OCI-M1 (cell line): ENCODE data around the gene BSN.

Experiments
- DNase-seq: peaks from one replicate; lab custom pipeline; 2025; lab: John Stamatoyannopoulos, UW

The BSN gene

GRCh38 chr3:49654955-49655556 is 100.8 kb downstream of the BSN start:
- DNase-seq, result no peak

GRCh38 chr3:49655731-49656285 is 101.5 kb downstream of the BSN start:
- no peak for DNase-seq

DNA sequence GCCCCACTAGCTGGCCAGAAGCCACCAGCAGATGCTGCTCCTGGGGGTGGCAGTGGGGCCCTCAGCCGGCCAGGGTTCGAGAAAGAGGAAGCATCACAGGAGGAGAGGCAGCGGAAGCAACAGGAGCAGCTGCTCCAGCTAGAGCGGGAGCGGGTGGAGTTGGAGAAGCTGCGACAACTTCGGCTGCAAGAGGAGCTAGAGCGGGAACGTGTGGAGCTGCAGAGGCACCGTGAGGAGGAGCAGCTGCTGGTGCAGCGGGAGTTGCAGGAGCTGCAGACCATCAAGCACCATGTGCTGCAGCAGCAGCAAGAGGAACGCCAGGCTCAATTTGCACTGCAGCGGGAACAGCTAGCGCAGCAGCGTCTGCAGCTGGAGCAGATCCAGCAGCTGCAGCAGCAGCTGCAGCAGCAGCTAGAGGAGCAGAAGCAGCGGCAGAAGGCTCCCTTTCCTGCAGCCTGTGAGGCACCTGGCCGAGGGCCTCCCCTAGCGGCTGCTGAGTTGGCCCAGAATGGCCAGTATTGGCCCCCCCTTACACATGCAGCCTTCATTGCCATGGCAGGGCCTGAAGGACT is 102.3 kb downstream of the BSN start:
- no peak for DNase-seq

GRCh38 chr3:49657208-49657915 is 103.1 kb downstream of the BSN start:
- DNase-seq, result no peak

- DNase-seq, result no peak
Observed at GRCh38 chr3:49658711-49659110, 104.4 kb downstream of the BSN start.

DNA sequence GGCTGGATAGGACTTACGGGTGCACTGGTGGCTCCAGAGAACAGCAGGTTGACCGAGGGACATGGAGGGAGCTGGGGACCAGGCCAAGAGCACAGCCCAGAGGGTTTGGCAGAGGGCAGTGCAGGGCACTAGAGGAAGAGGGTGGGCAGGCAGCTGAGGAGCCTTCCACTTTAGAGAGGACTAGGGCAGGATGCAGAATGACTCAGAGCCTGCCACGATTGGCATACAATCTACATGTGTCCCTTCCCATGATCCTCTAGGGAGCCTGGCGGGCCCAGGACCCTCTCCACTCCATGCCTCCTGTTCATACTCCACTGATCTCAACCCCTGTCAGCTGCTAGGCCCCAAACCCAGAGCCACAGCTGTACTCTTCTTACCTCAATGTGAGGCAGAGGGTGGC is 105.5 kb downstream of the BSN start:
- no peak for DNase-seq

DNA sequence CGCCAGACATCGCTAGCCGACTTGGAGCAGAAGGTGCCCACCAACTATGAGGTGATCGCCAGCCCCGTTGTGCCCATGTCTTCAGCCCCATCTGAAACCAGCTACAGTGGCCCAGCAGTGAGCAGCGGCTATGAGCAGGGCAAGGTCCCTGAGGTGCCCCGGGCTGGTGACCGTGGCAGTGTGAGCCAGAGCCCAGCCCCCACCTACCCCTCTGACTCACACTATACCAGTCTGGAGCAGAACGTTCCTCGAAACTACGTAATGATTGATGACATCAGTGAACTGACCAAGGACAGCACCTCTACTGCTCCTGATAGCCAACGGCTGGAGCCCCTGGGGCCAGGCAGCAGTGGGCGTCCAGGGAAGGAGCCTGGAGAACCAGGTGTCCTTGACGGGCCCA is 107.0 kb downstream of the BSN start:
- DNase-seq, result no peak

DNA sequence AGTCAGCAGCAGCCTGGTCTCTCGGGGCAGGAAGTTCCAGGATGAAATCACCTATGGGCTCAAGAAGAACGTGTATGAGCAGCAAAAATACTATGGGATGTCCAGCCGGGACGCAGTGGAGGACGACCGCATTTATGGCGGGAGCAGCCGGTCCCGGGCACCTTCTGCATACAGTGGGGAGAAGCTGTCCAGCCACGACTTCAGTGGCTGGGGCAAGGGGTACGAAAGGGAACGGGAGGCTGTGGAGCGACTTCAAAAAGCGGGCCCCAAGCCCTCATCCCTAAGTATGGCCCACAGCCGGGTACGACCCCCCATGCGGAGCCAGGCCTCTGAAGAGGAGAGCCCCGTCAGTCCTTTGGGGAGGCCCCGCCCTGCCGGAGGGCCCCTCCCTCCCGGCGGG is 107.7 kb downstream of the BSN start:
- DNase-seq, result no peak

GRCh38 chr3:49662720-49663413 is 108.6 kb downstream of the BSN start:
- DNase-seq, result no peak

DNA sequence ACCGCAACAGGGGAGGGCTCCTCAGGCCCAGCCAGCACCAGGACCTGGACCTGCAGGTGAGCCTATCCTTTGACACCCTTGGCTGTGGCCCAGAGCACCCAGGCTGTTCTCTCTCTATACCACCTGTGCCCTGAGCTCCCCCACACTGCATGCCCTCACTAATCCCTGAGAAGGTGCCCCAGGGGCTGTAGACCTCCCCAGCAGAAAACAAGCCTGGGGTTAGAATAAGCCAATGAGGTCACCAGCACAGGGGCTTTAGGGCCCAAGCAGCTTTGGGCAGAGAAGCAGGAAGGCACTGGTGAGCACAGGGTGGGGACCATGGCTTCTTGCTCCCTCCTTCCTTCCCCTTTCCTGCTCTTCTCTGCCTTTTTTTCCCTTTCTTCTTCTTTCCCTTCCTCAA is 109.6 kb downstream of the BSN start:
- DNase-seq, result no peak

DNA sequence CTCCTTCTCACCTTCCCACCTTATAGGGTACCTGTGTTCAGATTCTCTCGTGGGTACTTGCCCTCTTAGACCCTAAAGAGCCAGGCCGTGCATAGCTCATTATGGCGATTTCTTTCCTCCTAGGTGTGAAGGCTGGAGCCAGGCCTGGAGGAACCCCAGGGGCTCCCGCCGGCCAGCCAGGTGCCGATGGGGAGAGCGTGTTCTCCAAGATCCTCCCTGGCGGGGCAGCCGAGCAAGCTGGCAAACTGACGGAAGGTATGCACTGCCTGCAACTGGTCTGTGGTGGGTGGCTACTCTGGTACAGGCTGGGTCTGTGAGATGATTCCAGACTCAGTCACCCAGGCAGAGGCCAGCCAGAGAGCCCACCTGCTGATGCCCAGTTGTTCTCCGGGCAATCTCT is 110.0 kb downstream of the BSN start:
- DNase-seq, result no peak

- no peak for DNase-seq
Observed at GRCh38 chr3:49665822-49666519, 111.7 kb downstream of the BSN start.

GRCh38 chr3:49666592-49666991 is 112.3 kb downstream of the BSN start:
- no peak for DNase-seq

DNA sequence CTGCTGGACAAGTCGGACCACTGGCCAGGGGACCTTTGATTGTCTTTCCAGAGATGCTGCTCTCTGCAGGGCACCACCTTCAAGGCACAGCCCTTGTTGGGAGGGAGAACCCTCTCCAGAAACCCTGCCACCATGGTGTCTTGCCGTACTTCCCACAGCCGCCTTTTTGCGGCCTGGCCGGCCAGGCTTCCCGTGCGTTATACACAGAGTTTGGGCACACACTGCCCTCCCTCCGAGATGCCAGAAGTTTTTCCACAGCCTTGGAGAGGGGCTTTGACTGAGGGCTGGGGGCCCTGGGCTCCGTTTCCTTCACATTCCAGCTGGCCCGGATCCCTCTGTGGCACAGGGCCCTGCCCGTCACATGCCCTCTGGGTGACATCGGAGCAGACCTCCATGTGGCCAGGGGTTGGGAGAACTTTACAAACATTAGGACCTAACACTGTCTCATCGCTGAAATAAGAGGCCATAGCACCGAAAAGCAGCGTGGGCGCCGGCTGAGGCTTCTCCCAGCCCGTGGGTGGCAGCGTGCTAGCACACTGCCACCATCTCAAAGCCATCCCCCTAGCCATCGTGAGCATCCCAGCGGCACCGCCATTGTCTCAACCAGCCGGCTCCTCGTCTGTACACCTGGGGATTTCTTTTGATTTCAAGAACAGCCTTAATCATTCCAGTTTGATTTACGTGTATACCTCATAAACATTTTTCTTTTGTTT is 113.6 kb downstream of the BSN start:
- no peak for DNase-seq

- DNase-seq, result no peak
Observed at GRCh38 chr3:49668414-49668797, 114.1 kb downstream of the BSN start.

DNA sequence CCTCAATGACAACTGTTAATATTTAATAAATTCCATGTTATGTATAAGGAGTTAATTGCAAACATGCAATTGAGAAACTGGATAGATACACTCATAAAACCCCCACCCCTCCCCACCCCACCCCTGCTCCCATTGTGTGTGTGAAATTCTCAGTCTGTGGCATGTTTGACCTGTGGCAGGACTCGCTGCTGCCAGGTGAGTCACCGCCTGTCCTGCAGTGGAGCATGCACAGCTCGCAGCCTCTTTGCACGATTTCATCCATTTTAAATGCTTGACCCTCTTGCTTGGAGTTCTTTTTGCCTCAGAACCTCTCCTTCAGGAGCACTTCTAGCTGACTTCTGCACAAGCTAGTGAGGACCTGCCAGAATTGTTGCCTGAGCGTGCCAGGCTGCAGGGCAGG is 114.6 kb downstream of the BSN start:
- DNase-seq, result no peak

- no peak for DNase-seq
Observed at GRCh38 chr3:49669352-49669751, 115.1 kb downstream of the BSN start.

- DNase-seq, result no peak
Observed at GRCh38 chr3:49670940-49671290, 116.6 kb downstream of the BSN start.

DNA sequence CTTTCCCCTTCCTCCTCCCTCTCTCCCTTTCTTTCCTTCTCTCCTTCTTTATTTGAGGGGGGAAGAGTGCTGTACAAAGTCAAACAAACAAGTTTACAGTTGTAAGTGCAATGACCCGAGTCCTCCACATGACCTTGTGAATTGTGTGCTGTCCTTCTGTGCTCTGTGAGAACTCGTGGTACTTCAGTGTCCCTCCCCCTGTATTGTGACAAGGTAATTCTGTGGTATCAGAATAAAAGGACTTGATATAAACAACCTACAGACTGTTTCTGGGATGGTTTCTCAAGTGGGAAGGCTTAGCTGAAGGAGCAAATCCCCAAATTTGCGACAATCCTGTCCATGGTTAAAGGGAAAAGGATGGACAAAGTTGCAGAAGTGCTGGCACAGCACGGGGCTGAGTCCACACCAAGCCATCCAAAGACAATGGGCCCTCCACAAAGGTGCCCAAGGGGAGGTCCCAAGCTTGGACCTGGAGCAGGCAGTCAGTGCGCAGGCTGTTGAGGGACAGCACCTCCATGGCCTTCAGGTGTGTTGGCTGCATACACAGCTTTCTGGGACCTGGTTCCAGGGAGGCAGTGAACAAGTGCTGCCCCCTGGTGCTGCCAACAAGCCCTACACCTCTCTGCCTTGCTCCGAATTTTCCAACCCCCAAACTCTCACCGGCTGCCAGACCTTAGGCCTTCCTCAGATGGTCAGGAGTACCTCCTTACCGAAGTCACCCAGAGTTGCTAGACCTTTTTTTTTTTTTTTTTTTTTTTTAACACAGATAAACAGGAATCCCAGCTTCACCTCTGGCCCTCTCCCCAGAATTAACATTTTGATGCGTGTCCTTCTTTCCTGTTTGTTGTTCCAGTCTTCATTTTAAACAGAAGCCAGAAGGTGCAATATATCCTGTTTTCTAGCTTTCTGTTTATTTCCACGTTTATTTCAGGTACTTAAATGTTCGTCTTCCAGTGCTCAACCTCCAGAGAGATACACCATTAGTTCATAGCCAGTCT is 117.3 kb downstream of the BSN start:
- DNase-seq, result no peak

GRCh38 chr3:49673121-49673714 is 118.9 kb downstream of the BSN start:
- no peak for DNase-seq
